CD14-positive monocyte (primary cell): ENCODE measurements around the gene PAM. TPM values are rescaled to one million over a fixed set of nuclear protein-coding genes. Genes with fewer than 3 reads are reported as not detected.

Source experiments
- DNase-seq, 3 donors: peaks; one replicate each; pipeline ENCODE4 v3.0.0-alpha.2; 2011 to 2022
- H2AFZ ChIP-seq: 2 replicates; pipeline ENCODE4 v1.6.0; 2012; ENCODE audit warnings: mild to moderate bottlenecking, low read depth, low read length, inconsistent platforms; ENCODE audit not compliant: insufficient read depth, poor library complexity, severe bottlenecking
- H3K27ac ChIP-seq, 2 donors: 1 replicate in 1 of 2; 2 replicates in 1 of 2; pipeline ENCODE4 v1.5.1; 2012 to 2013; ENCODE audit warnings: low read length in 2 of 2, control low read depth in 1 of 2, inconsistent platforms in 1 of 2, low read depth in 1 of 2, mild to moderate bottlenecking in 1 of 2
- H3K27me3 ChIP-seq, 2 donors: one replicate each; pipeline versions ENCODE4 v1.6.0 to v1.6.1; 2011 to 2013; ENCODE audit warnings: low read length in 2 of 2; ENCODE audit not compliant: control insufficient read depth in 2 of 2, insufficient read depth in 2 of 2
- H3K36me3 ChIP-seq, 2 donors: replicated peaks in 1 of 2; 1 replicate in 1 of 2; 2 replicates in 1 of 2; pipeline versions ENCODE4 v1.5.1 to v1.6.1; 2012 to 2013; ENCODE audit warnings: low read length in 2 of 2, control low read depth in 1 of 2, inconsistent platforms in 1 of 2, mild to moderate bottlenecking in 1 of 2; ENCODE audit not compliant: insufficient read depth in 2 of 2, control insufficient read depth in 1 of 2
- H3K4me1 ChIP-seq, 2 donors: 1 replicate in 1 of 2; 2 replicates in 1 of 2; pipeline versions ENCODE4 v1.5.1 to v1.6.1; 2012 to 2013; ENCODE audit warnings: low read length in 2 of 2, control low read depth in 1 of 2, inconsistent platforms in 1 of 2, mild to moderate bottlenecking in 1 of 2, moderate library complexity in 1 of 2; ENCODE audit not compliant: insufficient read depth in 2 of 2, control insufficient read depth in 1 of 2
- H3K4me2 ChIP-seq: replicated peaks from 2 replicates; pipeline ENCODE3; 2012; ENCODE audit warnings: low read length, moderate library complexity, mild to moderate bottlenecking; ENCODE audit not compliant: poor library complexity, severe bottlenecking; ENCODE audit errors: extremely low read depth
- H3K4me3 ChIP-seq, 3 experiments: fragments of 200-600 bp in 1 of 3; sonication (generic) in 1 of 3; replicated peaks in 1 of 3; 1 replicate in 2 of 3; 2 replicates in 1 of 3; pipeline ENCODE4 v1.5.1; 2011 to 2013; ENCODE audit warnings: low read length in 3 of 3, mild to moderate bottlenecking in 3 of 3, control low read depth in 2 of 3, low read depth in 2 of 3, inconsistent platforms in 1 of 3, moderate library complexity in 1 of 3
- H3K79me2 ChIP-seq: 2 replicates; pipeline ENCODE4 v1.6.0; 2012; ENCODE audit warnings: mild to moderate bottlenecking, control low read depth, inconsistent platforms, low read length, moderate library complexity; ENCODE audit not compliant: insufficient read depth
- H3K9ac ChIP-seq: 2 replicates; pipeline ENCODE4 v1.6.0; 2017; ENCODE audit warnings: low read length, mild to moderate bottlenecking; ENCODE audit not compliant: insufficient read depth, poor library complexity, severe bottlenecking
- H3K9me3 ChIP-seq, 2 donors: replicated peaks in 1 of 2; 1 replicate in 1 of 2; 2 replicates in 1 of 2; pipeline versions ENCODE4 v1.5.1 to v1.6.1; 2012 to 2013; ENCODE audit warnings: low read length in 2 of 2, control low read depth in 1 of 2; ENCODE audit not compliant: control insufficient read depth in 1 of 2, insufficient read depth in 1 of 2
- H4K20me1 ChIP-seq: 2 replicates; pipeline ENCODE4 v1.6.0; 2012; ENCODE audit warnings: mild to moderate bottlenecking, low read length, control low read depth, moderate library complexity; ENCODE audit not compliant: insufficient read depth
- H3K27ac Mint-ChIP-seq, 7 donors: one replicate each; pipeline ENCODE4 v1.8.0; 2020; ENCODE audit warnings: mild to moderate bottlenecking in 7 of 7, mixed read lengths in 7 of 7, moderate library complexity in 6 of 7, inconsistent platforms in 2 of 7
- H3K27me3 Mint-ChIP-seq, 3 donors: one replicate each; pipeline ENCODE4 v1.8.0; 2021 to 2022; ENCODE audit warnings: low read depth in 3 of 3, mild to moderate bottlenecking in 3 of 3, mixed read lengths in 3 of 3, moderate library complexity in 3 of 3, inconsistent platforms in 1 of 3
- H3K36me3 Mint-ChIP-seq, 2 donors: one replicate each; pipeline ENCODE4 v1.8.0; 2020; ENCODE audit warnings: mixed read lengths in 2 of 2, inconsistent platforms in 1 of 2, mild to moderate bottlenecking in 1 of 2
- H3K4me1 Mint-ChIP-seq: one replicate; pipeline ENCODE4 v1.8.0; 2020; ENCODE audit warnings: mild to moderate bottlenecking, mixed read lengths
- H3K4me3 Mint-ChIP-seq, 2 donors: one replicate each; pipeline ENCODE4 v1.8.0; 2020; ENCODE audit warnings: mild to moderate bottlenecking in 2 of 2, mixed read lengths in 2 of 2, moderate library complexity in 1 of 2
- H3K9me3 Mint-ChIP-seq, 7 donors: one replicate each; pipeline ENCODE4 v1.8.0; 2020 to 2022; ENCODE audit warnings: mixed read lengths in 7 of 7, mild to moderate bottlenecking in 6 of 7, moderate library complexity in 6 of 7, inconsistent platforms in 2 of 7
- WGBS: methylation state at CpG from one replicate; pipeline ENCODE4 v1.1.5; 2013; ENCODE audit warnings: missing lambda C conversion rate; ENCODE audit not compliant: insufficient coverage; 5-methylcytosine and 5-hydroxymethylcytosine counted together
- intact Hi-C, 2 donors: fragments of 100-400 bp; cut with micrococcal nuclease; formaldehyde crosslinking; loops; one replicate each; pipeline versions ENCODE4 v1.15.0 to v1.15.1; 2023
- polyA plus RNA-seq, 3 donors: library from polyadenylated mRNA; depleted of rRNA in 1 of 3; unstranded in 2 of 3; stranded (reverse) in 1 of 3; fragments of 300-500 nt in 2 of 3; fragments of >200 nt in 1 of 3; fragmentation: Illumina TruSeq in 2 of 3; gene quantifications; 1 replicate in 2 of 3; 2 replicates in 1 of 3; pipeline ENCODE4 v1.2.3, GENCODE V29; 2012 to 2021
- TF ChIP-seq, protein P1 (sequence below): fragments of 200-600 bp; IDR thresholded peaks from one replicate; pipeline ENCODE4 v1.8.0; 2022; ENCODE audit warnings: antibody characterized with exemption, mild to moderate bottlenecking

Gene PAM
- polyA plus RNA-seq, 3 donors, result 11.8 to 27.4 (median 12.8) TPM

DNA sequence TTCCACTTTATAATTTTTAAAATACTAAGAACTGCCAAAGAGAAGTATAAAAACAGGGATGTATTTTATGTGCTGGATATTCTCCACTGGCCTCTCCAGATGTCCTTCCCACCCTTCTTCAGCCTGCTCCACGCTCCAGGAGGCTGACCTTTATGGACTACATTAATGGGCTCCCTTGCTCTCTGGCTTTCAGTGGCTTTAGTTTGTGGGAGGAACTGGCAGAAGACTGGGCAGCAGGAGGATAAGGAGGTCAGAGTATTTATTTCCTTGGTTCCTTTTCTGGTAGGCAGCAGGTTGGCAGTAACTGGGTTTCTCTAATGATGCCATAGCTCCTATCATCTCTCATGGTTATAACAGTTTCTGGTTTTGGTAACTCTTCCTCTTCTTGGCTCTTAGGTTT is 133.9 kb downstream of the PAM start:
- no peaks in the 10 kb centered on the region for H3K4me1 ChIP-seq
- H3K4me2 ChIP-seq, result no peak overlapping the region
- Mint-ChIP-seq H3K9me3 (peaks cover 0 to 4% (median 0%) of the 10 kb centered on the region in 7 donors), H3K27me3 (no peaks in the 10 kb centered on the region), H3K4me1 (no peaks in the 10 kb centered on the region), H3K4me3 (no peak overlapping the region), H3K27ac (no peak overlapping the region), H3K36me3 (peaks cover 0 to 3% of the 10 kb centered on the region in 2 donors)
- no peak overlapping the region for H3K9ac ChIP-seq
- H3K79me2 ChIP-seq, result no peaks in the 10 kb centered on the region
- H3K36me3 ChIP-seq, result no peaks in the 10 kb centered on the region
- H3K9me3 ChIP-seq, result no peaks in the 10 kb centered on the region
- no peak overlapping the region for H2AFZ ChIP-seq
- no peaks in the 10 kb centered on the region for H3K27me3 ChIP-seq
- H3K4me3 ChIP-seq, result no peak overlapping the region
- no peak for DNase-seq
- H4K20me1 ChIP-seq, result no peaks in the 10 kb centered on the region
- no peak overlapping the region for H3K27ac ChIP-seq
- TF ChIP-seq, protein P1, sequence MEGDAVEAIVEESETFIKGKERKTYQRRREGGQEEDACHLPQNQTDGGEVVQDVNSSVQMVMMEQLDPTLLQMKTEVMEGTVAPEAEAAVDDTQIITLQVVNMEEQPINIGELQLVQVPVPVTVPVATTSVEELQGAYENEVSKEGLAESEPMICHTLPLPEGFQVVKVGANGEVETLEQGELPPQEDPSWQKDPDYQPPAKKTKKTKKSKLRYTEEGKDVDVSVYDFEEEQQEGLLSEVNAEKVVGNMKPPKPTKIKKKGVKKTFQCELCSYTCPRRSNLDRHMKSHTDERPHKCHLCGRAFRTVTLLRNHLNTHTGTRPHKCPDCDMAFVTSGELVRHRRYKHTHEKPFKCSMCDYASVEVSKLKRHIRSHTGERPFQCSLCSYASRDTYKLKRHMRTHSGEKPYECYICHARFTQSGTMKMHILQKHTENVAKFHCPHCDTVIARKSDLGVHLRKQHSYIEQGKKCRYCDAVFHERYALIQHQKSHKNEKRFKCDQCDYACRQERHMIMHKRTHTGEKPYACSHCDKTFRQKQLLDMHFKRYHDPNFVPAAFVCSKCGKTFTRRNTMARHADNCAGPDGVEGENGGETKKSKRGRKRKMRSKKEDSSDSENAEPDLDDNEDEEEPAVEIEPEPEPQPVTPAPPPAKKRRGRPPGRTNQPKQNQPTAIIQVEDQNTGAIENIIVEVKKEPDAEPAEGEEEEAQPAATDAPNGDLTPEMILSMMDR, result no peak
- intact Hi-C loops, result no loop called here
- no CpG with 5 or more reads among the region's 1 CpG for WGBS

GRCh38 chr5:102890133-102890532 is 135.0 kb downstream of the PAM start:
- Histone ChIP-seq H3K4me2 (no peak overlapping the region), H3K4me1 (no peaks in the 10 kb centered on the region), H4K20me1 (no peaks in the 10 kb centered on the region), H3K9ac (no peak overlapping the region), H3K27me3 (no peaks in the 10 kb centered on the region), H3K4me3 (no peak overlapping the region), H3K79me2 (no peaks in the 10 kb centered on the region), H3K36me3 (no peaks in the 10 kb centered on the region), H3K9me3 (no peaks in the 10 kb centered on the region), H2AFZ (no peak overlapping the region), H3K27ac (no peak overlapping the region)
- H3K4me1 Mint-ChIP-seq, result no peaks in the 10 kb centered on the region
- intact Hi-C loops, result no loop called here
- H3K9me3 Mint-ChIP-seq, result peaks cover 0 to 4% (median 0%) of the 10 kb centered on the region in 7 donors
- peaks cover 0 to 6% of the 10 kb centered on the region in 2 donors for H3K36me3 Mint-ChIP-seq
- no CpG with 5 or more reads among the region's 3 CpGs for WGBS
- no peak overlapping the region for H3K4me3 Mint-ChIP-seq
- H3K27me3 Mint-ChIP-seq, result peaks cover 0 to 1% (median 0%) of the 10 kb centered on the region in 3 donors
- TF ChIP-seq, protein P1, result no peak
- no peak overlapping the region for H3K27ac Mint-ChIP-seq
- no peak for DNase-seq
